Adrenal gland (tissue), 5 donors: ENCODE results near the gene WDR19.
"Not testable (repeated sequence)": the region's sequence is repeated elsewhere in the genome, so short reads cannot be mapped to it uniquely, and the experiment has no call there.

Experiments
- CTCF ChIP-seq, 6 experiments: fragments of 450-650 bp in 4 of 6; fragments of 200-600 bp in 2 of 6; sonication (generic) in 1 of 6; IDR thresholded peaks; 1 replicate in 5 of 6; 2 replicates in 1 of 6; pipeline versions ENCODE4 v1.5.1 to v1.8.0; 2016 to 2021; ENCODE audit warnings: antibody characterized with exemption in 6 of 6, mild to moderate bottlenecking in 2 of 6, moderate library complexity in 1 of 6
- POLR2A ChIP-seq, 2 donors: fragments of 450-650 bp; IDR thresholded peaks; one replicate each; pipeline ENCODE4 v1.6.1; 2017; ENCODE audit warnings: antibody characterized with exemption in 2 of 2, mild to moderate bottlenecking in 2 of 2, moderate library complexity in 1 of 2
- donor health status: DM: no; HTN: no; CAD: no.

GRCh38 chr4:39138227-39138626, 44.1 kb upstream of the WDR19 start:
- not testable (repeated sequence) for TF ChIP-seq CTCF, POLR2A (IDR thresholded peaks at IDR 0.05)
